NCI-H1930 (cell line): ENCODE measurements around the gene TTC21A.

Source experiments
- DNase-seq, 2 experiments: peaks; one replicate each; lab custom pipeline; 2025; lab: John Stamatoyannopoulos, UW

The TTC21A gene

GRCh38 chr3:39136533-39137434, 29.3 kb downstream of the TTC21A start:
- DNase-seq = no peak

- DNase-seq = no peak
These were observed 30.0 kb downstream of the TTC21A start for GRCh38 chr3:39137435-39137936.

- no peak for DNase-seq
These were observed 30.7 kb downstream of the TTC21A start for GRCh38 chr3:39137991-39138803.

- no peak for DNase-seq
These were observed 31.4 kb downstream of the TTC21A start for GRCh38 chr3:39138804-39139415.

- DNase-seq = no peak
These were observed 32.0 kb downstream of the TTC21A start for GRCh38 chr3:39139442-39139841.

GRCh38 chr3:39140341-39140971, 33.0 kb downstream of the TTC21A start:
- no peak for DNase-seq

- no peak for DNase-seq
These were observed 33.9 kb downstream of the TTC21A start for GRCh38 chr3:39141171-39141995.

- no peak for DNase-seq
These were observed 34.6 kb downstream of the TTC21A start for GRCh38 chr3:39142067-39142466.

- no peak for DNase-seq
These were observed 35.8 kb downstream of the TTC21A start for GRCh38 chr3:39143051-39143885.

GRCh38 chr3:39144095-39144747, 36.7 kb downstream of the TTC21A start:
- no peak for DNase-seq

GRCh38 chr3:39144748-39145380, 37.4 kb downstream of the TTC21A start:
- DNase-seq = no peak

GRCh38 chr3:39146083-39146501, 38.6 kb downstream of the TTC21A start:
- DNase-seq = no peak

- no peak for DNase-seq
These were observed 39.4 kb downstream of the TTC21A start for GRCh38 chr3:39146611-39147591.

GRCh38 chr3:39147711-39148434, 40.4 kb downstream of the TTC21A start:
- DNase-seq = no peak

- no peak for DNase-seq
These were observed 41.1 kb downstream of the TTC21A start for GRCh38 chr3:39148435-39149058.

- no peak for DNase-seq
These were observed 41.6 kb downstream of the TTC21A start for GRCh38 chr3:39149059-39149455.
